NCI-H2107 treated with DMSO at 0.1 percent for 48 hours (cell line): ENCODE measurements around the gene AP3S2.
A peak's percentile ranks its signal among the peaks of the same experiment; 100 is the strongest.
"Not testable (repeated sequence)": the region's sequence is repeated elsewhere in the genome, so short reads cannot be mapped to it uniquely, and the experiment has no call there.

ENCODE experiments used
- DNase-seq: peaks from one replicate; lab custom pipeline; 2025; ENCODE audit not compliant: unreplicated experiment; lab: John Stamatoyannopoulos, UW

Gene AP3S2

GRCh38 chr15:89802986-89803824 lies 90.6 kb downstream of the AP3S2 start:
- no peak for DNase-seq

- no peak for DNase-seq
These were observed 91.4 kb downstream of the AP3S2 start for GRCh38 chr15:89802231-89802928.

GRCh38 chr15:89801471-89802195 lies 92.2 kb downstream of the AP3S2 start:
- DNase-seq: no peak

- DNase-seq: no peak
These were observed 93.8 kb downstream of the AP3S2 start for GRCh38 chr15:89799918-89800498.

- DNase-seq: no peak
These were observed 94.5 kb downstream of the AP3S2 start for GRCh38 chr15:89799011-89799911.

GRCh38 chr15:89797678-89798201 lies 96.1 kb downstream of the AP3S2 start:
- no peak for DNase-seq

GRCh38 chr15:89795996-89796395 lies 97.8 kb downstream of the AP3S2 start:
- no peak for DNase-seq

GRCh38 chr15:89794627-89795241 lies 99.1 kb downstream of the AP3S2 start:
- no peak for DNase-seq

GRCh38 chr15:89792106-89792805 lies 101.5 kb downstream of the AP3S2 start:
- no peak for DNase-seq

GRCh38 chr15:89790661-89791060 lies 103.1 kb downstream of the AP3S2 start:
- no peak for DNase-seq

GRCh38 chr15:89790206-89790605 lies 103.6 kb downstream of the AP3S2 start:
- DNase-seq: no peak

- not testable (repeated sequence) for DNase-seq
These were observed 105.2 kb downstream of the AP3S2 start for GRCh38 chr15:89788585-89788984.

GRCh38 chr15:89787944-89788343 lies 105.8 kb downstream of the AP3S2 start:
- DNase-seq: no peak

GRCh38 chr15:89785774-89786140 lies 108.0 kb downstream of the AP3S2 start:
- DNase-seq: no peak

- no peak for DNase-seq
These were observed 108.6 kb downstream of the AP3S2 start for GRCh38 chr15:89785064-89785773.

GRCh38 chr15:89784686-89784960 lies 109.2 kb downstream of the AP3S2 start:
- DNase-seq: peak; percentile 13

- DNase-seq: no peak
These were observed 109.7 kb downstream of the AP3S2 start for GRCh38 chr15:89783861-89784685.
